LNCaP clone FGC (cell line): ENCODE results near the gene DDIT4.

Experiments
- DNase-seq: peaks from one replicate; pipeline ENCODE4 v3.0.0-alpha.2; 2011; ENCODE audit warnings: low read depth
- H3K4me3 ChIP-seq: 2 replicates; pipeline ENCODE4 v1.5.1; 2011; ENCODE audit warnings: mild to moderate bottlenecking, low read depth, low read length, control low read depth
- CTCF ChIP-seq: IDR thresholded peaks from 2 replicates; pipeline ENCODE4 v1.5.1; 2012; ENCODE audit warnings: mild to moderate bottlenecking; ENCODE audit not compliant: control insufficient read depth, insufficient read depth; ENCODE audit errors: extremely low read depth

The DDIT4 gene

GRCh38 chr10:72315611-72316385 is 42.1 kb downstream of the DDIT4 start:
- H3K4me3 ChIP-seq, result no peak overlapping the region
- TF ChIP-seq CTCF, result no peak
- DNase-seq, result peak; percentile 99

- DNase-seq, result no peak
- no peak overlapping the region for H3K4me3 ChIP-seq
- TF ChIP-seq CTCF, result no peak
These were observed 42.6 kb downstream of the DDIT4 start for GRCh38 chr10:72316386-72316700.

GRCh38 chr10:72316748-72317435 is 43.2 kb downstream of the DDIT4 start:
- no peak for DNase-seq
- no peak for TF ChIP-seq CTCF

GRCh38 chr10:72318418-72319262 is 44.9 kb downstream of the DDIT4 start:
- no peak overlapping the region for H3K4me3 ChIP-seq
- no peak for TF ChIP-seq CTCF
- no peak for DNase-seq

More at GRCh38 chr10:72316748-72317435, 43.2 kb downstream of the DDIT4 start:
- no peak overlapping the region for H3K4me3 ChIP-seq

- no peak overlapping the region for H3K4me3 ChIP-seq
- no peak for TF ChIP-seq CTCF
- DNase-seq, result no peak
These were observed 45.9 kb downstream of the DDIT4 start for GRCh38 chr10:72319416-72320254.

- H3K4me3 ChIP-seq, result no peak overlapping the region
- no peak for TF ChIP-seq CTCF
- DNase-seq, result no peak
These were observed 47.0 kb downstream of the DDIT4 start for GRCh38 chr10:72320676-72321247.
